K562 (cell line): ENCODE measurements around the gene RIPPLY3. TPM values are rescaled to one million over a fixed set of nuclear protein-coding genes. Genes with fewer than 3 reads are reported as not detected.

Experiments used
- KAT2B ChIP-seq: IDR thresholded peaks from one replicate; pipeline ENCODE4 v1.6.1; 2012; ENCODE audit warnings: low read depth, mild to moderate bottlenecking, control low read depth, inconsistent platforms, low read length, moderate library complexity
- KDM2B ChIP-seq: fragments of 250-450 bp; sonication (Bioruptor Pico); IDR thresholded peaks from 2 replicates; pipeline ENCODE4 v1.8.0; 2021; ENCODE audit warnings: mild to moderate bottlenecking, moderate library complexity
- L3MBTL2 ChIP-seq: fragments of 450-650 bp; IDR thresholded peaks from 2 replicates; pipeline ENCODE4 v1.6.1; 2016; ENCODE audit warnings: mild to moderate bottlenecking, moderate library complexity
- LEF1 ChIP-seq: fragments of 450-650 bp; IDR thresholded peaks from 2 replicates; pipeline ENCODE4 v1.6.1; 2016; ENCODE audit warnings: mild to moderate bottlenecking
- NCOA4 ChIP-seq: fragments of 450-650 bp; IDR thresholded peaks from 2 replicates; pipeline ENCODE4 v1.6.1; 2018; ENCODE audit warnings: mild to moderate bottlenecking; ENCODE audit not compliant: partially characterized antibody
- TAF7 ChIP-seq: fragments of 450-650 bp; IDR thresholded peaks from 2 replicates; pipeline ENCODE4 v1.6.1; 2016; ENCODE audit warnings: missing genetic modification characterization, missing compliant biosample characterization
- polyA plus RNA-seq, 8 experiments: library from polyadenylated mRNA; depleted of rRNA in 4 of 8; stranded (reverse) in 5 of 8; unstranded in 3 of 8; fragments of >200 nt; fragmentation: Nextera tagmentation in 2 of 8; fragmentation: Illumina TruSeq in 1 of 8; extraction: Ambion mirVana in 2 of 8; extraction: Trizol in 1 of 8; gene quantifications; 2 replicates each; pipeline versions ENCODE4 v1.2.1 to v1.2.3, GENCODE V29; 2011 to 2014; ENCODE audit warnings: inconsistent platforms in 1 of 8, missing spikeins in 1 of 8
- total RNA-seq, 7 experiments: library from RNA; depleted of rRNA in 6 of 7; stranded (reverse); fragments of >200 nt in 6 of 7; fragmentation: Illumina TruSeq in 2 of 7; extraction: Trizol in 2 of 7; gene quantifications; 2 replicates each; pipeline versions ENCODE4 v1.2.1 to v1.2.3, GENCODE V29; 2011 to 2021; ENCODE audit warnings: low replicate concordance in 1 of 7
- TF ChIP-seq, protein P1 (sequence below): sonication (generic); formaldehyde crosslinking; IDR thresholded peaks from 2 replicates; pipeline ENCODE4 v1.8.0; 2023; ENCODE audit warnings: mild to moderate bottlenecking, missing genetic modification reagents
- TF ChIP-seq, protein P2 (sequence below): sonication (generic); formaldehyde crosslinking; IDR thresholded peaks from 2 replicates; pipeline ENCODE4 v1.8.0; 2023; ENCODE audit warnings: missing genetic modification reagents, mild to moderate bottlenecking, borderline replicate concordance
- TF ChIP-seq, protein P3 (sequence below), 2 experiments: fragments of 450-650 bp; IDR thresholded peaks; 2 replicates each; pipeline ENCODE4 v1.6.1; 2016; ENCODE audit warnings: mild to moderate bottlenecking in 2 of 2, borderline replicate concordance in 1 of 2, low read depth in 1 of 2, moderate library complexity in 1 of 2
- TF ChIP-seq, protein P4 (sequence below): sonication (generic); formaldehyde crosslinking; IDR thresholded peaks from 2 replicates; pipeline ENCODE4 v1.8.1; 2022; ENCODE audit warnings: missing genetic modification reagents

RIPPLY3 gene
- total and polyA plus RNA-seq, 9 of the 15 experiments (the other 6 are each of a cell fraction or from before 2014, with no cell fraction given) = not detected

DNA sequence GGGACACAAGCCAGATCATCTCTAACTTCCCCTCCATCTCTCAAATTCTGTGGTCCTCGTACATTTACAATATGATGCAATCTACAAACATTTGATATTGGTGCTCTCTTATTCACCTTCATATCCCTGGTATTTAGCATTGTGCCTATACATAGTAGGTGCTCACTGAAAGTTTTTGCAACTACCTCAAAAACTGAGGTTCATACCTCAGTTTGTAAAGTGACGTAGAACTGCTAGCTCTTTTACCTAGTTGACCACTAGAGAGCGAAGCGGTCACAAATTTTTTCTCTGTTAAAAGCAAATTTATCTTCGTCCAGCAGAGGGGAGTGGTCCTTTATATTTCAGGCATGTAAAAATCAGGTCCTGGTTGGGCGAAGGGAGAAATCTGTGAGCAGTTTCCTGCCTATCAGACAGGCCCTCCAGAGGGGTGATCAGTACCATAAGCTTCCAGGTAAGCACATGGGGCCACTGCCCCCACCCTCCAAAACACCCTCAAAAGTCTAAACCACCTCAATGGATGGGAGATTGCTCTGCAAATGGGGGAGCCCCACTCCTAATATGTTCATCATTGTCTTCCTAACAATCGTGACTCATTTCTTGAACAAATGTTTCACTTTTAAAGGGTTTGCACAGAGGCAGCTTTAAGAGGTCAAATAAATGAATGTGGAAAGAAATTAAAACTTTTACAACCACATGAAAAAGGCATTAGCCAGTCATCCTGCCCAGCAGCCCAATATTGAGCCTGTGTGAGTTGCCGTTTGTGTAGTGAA lies 29.4 kb upstream of the RIPPLY3 start (continued):
- TF ChIP-seq, protein P1, sequence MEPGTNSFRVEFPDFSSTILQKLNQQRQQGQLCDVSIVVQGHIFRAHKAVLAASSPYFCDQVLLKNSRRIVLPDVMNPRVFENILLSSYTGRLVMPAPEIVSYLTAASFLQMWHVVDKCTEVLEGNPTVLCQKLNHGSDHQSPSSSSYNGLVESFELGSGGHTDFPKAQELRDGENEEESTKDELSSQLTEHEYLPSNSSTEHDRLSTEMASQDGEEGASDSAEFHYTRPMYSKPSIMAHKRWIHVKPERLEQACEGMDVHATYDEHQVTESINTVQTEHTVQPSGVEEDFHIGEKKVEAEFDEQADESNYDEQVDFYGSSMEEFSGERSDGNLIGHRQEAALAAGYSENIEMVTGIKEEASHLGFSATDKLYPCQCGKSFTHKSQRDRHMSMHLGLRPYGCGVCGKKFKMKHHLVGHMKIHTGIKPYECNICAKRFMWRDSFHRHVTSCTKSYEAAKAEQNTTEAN (CRISPR knock-in tag) = no peak
- TF ChIP-seq, protein P2, sequence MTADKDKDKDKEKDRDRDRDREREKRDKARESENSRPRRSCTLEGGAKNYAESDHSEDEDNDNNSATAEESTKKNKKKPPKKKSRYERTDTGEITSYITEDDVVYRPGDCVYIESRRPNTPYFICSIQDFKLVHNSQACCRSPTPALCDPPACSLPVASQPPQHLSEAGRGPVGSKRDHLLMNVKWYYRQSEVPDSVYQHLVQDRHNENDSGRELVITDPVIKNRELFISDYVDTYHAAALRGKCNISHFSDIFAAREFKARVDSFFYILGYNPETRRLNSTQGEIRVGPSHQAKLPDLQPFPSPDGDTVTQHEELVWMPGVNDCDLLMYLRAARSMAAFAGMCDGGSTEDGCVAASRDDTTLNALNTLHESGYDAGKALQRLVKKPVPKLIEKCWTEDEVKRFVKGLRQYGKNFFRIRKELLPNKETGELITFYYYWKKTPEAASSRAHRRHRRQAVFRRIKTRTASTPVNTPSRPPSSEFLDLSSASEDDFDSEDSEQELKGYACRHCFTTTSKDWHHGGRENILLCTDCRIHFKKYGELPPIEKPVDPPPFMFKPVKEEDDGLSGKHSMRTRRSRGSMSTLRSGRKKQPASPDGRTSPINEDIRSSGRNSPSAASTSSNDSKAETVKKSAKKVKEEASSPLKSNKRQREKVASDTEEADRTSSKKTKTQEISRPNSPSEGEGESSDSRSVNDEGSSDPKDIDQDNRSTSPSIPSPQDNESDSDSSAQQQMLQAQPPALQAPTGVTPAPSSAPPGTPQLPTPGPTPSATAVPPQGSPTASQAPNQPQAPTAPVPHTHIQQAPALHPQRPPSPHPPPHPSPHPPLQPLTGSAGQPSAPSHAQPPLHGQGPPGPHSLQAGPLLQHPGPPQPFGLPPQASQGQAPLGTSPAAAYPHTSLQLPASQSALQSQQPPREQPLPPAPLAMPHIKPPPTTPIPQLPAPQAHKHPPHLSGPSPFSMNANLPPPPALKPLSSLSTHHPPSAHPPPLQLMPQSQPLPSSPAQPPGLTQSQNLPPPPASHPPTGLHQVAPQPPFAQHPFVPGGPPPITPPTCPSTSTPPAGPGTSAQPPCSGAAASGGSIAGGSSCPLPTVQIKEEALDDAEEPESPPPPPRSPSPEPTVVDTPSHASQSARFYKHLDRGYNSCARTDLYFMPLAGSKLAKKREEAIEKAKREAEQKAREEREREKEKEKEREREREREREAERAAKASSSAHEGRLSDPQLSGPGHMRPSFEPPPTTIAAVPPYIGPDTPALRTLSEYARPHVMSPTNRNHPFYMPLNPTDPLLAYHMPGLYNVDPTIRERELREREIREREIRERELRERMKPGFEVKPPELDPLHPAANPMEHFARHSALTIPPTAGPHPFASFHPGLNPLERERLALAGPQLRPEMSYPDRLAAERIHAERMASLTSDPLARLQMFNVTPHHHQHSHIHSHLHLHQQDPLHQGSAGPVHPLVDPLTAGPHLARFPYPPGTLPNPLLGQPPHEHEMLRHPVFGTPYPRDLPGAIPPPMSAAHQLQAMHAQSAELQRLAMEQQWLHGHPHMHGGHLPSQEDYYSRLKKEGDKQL (CRISPR knock-in tag) = no peak
- TF ChIP-seq KAT2B (no peak), LEF1 (no peak), TAF7 (tag) (no peak), NCOA4 (no peak), KDM2B (CRISPR knock-in tag) (no peak), L3MBTL2 (peak; percentile 44)
- TF ChIP-seq, protein P3, sequence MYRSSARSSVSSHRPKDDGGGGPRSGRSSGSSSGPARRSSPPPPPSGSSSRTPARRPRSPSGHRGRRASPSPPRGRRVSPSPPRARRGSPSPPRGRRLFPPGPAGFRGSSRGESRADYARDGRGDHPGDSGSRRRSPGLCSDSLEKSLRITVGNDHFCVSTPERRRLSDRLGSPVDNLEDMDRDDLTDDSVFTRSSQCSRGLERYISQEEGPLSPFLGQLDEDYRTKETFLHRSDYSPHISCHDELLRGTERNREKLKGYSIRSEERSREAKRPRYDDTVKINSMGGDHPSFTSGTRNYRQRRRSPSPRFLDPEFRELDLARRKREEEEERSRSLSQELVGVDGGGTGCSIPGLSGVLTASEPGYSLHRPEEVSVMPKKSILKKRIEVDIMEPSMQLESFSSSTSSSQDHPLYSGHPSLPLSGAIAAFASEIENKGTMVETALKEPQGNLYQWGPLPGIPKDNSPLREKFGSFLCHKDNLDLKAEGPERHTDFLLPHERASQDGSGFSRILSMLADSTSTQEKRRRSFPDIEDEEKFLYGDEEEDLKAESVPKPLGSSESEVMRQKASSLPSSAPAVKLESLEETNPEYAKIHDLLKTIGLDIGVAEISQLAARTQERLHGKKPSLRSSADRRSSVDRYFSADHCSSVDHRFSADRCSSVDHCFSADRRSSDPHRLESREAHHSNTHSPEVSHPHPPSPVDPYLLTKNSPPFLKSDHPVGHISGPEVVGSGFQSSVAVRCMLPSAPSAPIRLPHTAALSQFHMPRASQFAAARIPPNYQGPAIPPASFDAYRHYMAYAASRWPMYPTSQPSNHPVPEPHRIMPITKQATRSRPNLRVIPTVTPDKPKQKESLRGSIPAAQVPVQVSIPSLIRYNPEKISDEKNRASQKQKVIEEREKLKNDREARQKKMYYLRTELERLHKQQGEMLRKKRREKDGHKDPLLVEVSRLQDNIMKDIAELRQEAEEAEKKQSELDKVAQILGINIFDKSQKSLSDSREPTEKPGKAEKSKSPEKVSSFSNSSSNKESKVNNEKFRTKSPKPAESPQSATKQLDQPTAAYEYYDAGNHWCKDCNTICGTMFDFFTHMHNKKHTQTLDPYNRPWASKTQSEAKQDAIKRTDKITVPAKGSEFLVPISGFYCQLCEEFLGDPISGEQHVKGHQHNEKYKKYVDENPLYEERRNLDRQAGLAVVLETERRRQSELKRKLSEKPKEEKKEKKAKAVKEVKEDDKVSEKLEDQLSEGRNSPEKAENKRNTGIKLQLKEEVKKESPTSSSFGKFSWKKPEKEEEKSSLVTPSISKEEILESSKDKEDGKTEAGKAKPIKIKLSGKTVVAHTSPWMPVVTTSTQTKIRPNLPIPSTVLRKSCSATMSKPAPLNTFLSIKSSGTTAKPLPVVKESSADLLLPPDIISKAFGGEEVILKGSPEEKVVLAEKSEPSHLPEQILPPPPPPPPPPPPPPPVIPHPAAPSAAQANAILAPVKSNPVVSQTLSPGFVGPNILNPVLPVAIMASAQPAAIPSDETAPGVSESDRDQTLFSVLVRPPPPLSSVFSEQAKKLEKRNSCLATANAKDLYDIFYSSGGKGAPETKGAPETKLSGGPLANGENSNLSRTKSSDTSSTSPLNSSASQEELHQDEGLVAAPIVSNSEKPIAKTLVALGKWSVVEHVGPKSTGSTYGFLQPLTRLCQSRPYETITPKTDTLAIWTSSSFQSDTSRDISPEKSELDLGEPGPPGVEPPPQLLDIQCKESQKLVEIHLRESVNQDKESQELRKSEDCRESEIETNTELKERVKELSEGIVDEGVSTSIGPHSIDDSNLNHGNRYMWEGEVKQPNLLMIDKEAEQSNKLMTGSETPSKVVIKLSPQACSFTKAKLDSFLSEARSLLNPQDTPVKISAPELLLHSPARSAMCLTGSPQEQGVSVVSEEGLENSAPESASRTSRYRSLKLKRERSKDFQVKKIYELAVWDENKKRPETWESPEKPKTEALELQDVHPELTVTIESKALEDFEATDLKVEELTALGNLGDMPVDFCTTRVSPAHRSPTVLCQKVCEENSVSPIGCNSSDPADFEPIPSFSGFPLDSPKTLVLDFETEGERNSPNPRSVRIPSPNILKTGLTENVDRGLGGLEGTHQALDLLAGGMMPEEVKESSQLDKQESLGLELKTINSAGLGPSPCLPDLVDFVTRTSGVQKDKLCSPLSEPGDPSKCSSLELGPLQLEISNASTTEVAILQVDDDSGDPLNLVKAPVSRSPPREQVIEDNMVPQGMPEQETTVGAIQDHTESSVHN (IDR thresholded peaks at IDR 0.05; ENCODE audit: borderline replicate concordance in 1 of 2, low read depth in 1 of 2) = no peak
- TF ChIP-seq, protein P4, sequence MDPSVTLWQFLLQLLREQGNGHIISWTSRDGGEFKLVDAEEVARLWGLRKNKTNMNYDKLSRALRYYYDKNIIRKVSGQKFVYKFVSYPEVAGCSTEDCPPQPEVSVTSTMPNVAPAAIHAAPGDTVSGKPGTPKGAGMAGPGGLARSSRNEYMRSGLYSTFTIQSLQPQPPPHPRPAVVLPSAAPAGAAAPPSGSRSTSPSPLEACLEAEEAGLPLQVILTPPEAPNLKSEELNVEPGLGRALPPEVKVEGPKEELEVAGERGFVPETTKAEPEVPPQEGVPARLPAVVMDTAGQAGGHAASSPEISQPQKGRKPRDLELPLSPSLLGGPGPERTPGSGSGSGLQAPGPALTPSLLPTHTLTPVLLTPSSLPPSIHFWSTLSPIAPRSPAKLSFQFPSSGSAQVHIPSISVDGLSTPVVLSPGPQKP (CRISPR knock-in tag) = no peak
